H9 (cell line): ENCODE data around the gene CNOT6. TPM values are rescaled to one million over a fixed set of nuclear protein-coding genes. Genes with fewer than 3 reads are reported as not detected.

ENCODE experiments used
- DNase-seq: peaks from one replicate; pipeline ENCODE4 v3.0.0-alpha.2; 2017
- H2AFZ ChIP-seq: one replicate; pipeline ENCODE4 v1.6.1; 2013; ENCODE audit warnings: mild to moderate bottlenecking, low read length, control low read depth, moderate library complexity
- H2AK5ac ChIP-seq: 2 replicates; pipeline ENCODE4 v1.6.1; 2013; ENCODE audit warnings: low read length, control low read depth, mixed read lengths; ENCODE audit not compliant: insufficient read length
- H2BK120ac ChIP-seq: one replicate; pipeline ENCODE4 v1.6.1; 2013; ENCODE audit warnings: low read depth, mild to moderate bottlenecking, low read length, control low read depth, inconsistent platforms; ENCODE audit not compliant: poor library complexity, severe bottlenecking
- H2BK12ac ChIP-seq: 2 replicates; pipeline ENCODE4 v1.6.1; 2013; ENCODE audit warnings: low read length, control low read depth, mixed read lengths, low read depth; ENCODE audit not compliant: insufficient read length
- H2BK15ac ChIP-seq: 2 replicates; pipeline ENCODE4 v1.6.1; 2013; ENCODE audit warnings: low read depth, low read length, control low read depth
- H2BK20ac ChIP-seq: one replicate; pipeline ENCODE4 v1.6.1; 2013; ENCODE audit warnings: low read depth, mild to moderate bottlenecking, low read length, control low read depth, inconsistent platforms; ENCODE audit not compliant: poor library complexity, severe bottlenecking
- H2BK5ac ChIP-seq: 2 replicates; pipeline ENCODE4 v1.6.1; 2013; ENCODE audit warnings: low read length, control low read depth, mixed read lengths; ENCODE audit not compliant: insufficient read length
- H3K14ac ChIP-seq: 2 replicates; pipeline ENCODE4 v1.6.1; 2013; ENCODE audit warnings: low read length, control low read depth; ENCODE audit not compliant: insufficient read depth
- H3K18ac ChIP-seq: 2 replicates; pipeline ENCODE4 v1.6.1; 2013; ENCODE audit warnings: low read depth, mild to moderate bottlenecking, mixed read lengths, low read length, control low read depth; ENCODE audit not compliant: insufficient read length
- H3K23ac ChIP-seq: 2 replicates; pipeline ENCODE4 v1.6.1; 2013; ENCODE audit warnings: low read length, control low read depth, mixed read lengths, low read depth; ENCODE audit not compliant: insufficient read length
- H3K23me2 ChIP-seq: 2 replicates; pipeline ENCODE4 v1.6.1; 2013; ENCODE audit warnings: low read depth, mild to moderate bottlenecking, mixed read lengths, low read length, control low read depth; ENCODE audit not compliant: insufficient read length, poor library complexity, severe bottlenecking
- H3K27ac ChIP-seq: 2 replicates; pipeline ENCODE4 v1.5.1; 2013; ENCODE audit warnings: low read length, control low read depth, mixed read lengths, low read depth; ENCODE audit not compliant: insufficient read length
- H3K27me3 ChIP-seq: 2 replicates; pipeline ENCODE4 v1.6.1; 2013; ENCODE audit warnings: low read length, control low read depth, inconsistent platforms; ENCODE audit not compliant: insufficient read depth
- H3K4ac ChIP-seq: 2 replicates; pipeline ENCODE4 v1.6.1; 2013; ENCODE audit warnings: low read depth, mild to moderate bottlenecking, control low read depth, inconsistent platforms, low read length, moderate library complexity
- H3K4me1 ChIP-seq: 2 replicates; pipeline ENCODE4 v1.6.1; 2013; ENCODE audit warnings: low read length, control low read depth, inconsistent platforms; ENCODE audit not compliant: insufficient read depth
- H3K4me2 ChIP-seq: 2 replicates; pipeline ENCODE4 v1.6.1; 2013; ENCODE audit warnings: low read length, control low read depth, mixed read lengths; ENCODE audit not compliant: insufficient read length, insufficient read depth
- H3K56ac ChIP-seq: 2 replicates; pipeline ENCODE4 v1.6.1; 2013; ENCODE audit warnings: low read depth, mild to moderate bottlenecking, mixed read lengths, low read length, control low read depth; ENCODE audit not compliant: insufficient read length
- H3K79me1 ChIP-seq: 2 replicates; pipeline ENCODE4 v1.6.1; 2013; ENCODE audit warnings: low read depth, mild to moderate bottlenecking, moderate library complexity, low read length, control low read depth, inconsistent platforms; ENCODE audit not compliant: insufficient read depth, poor library complexity, severe bottlenecking
- H3K79me2 ChIP-seq: 2 replicates; pipeline ENCODE4 v1.6.1; 2013; ENCODE audit warnings: low read length, control low read depth, inconsistent platforms; ENCODE audit not compliant: insufficient read depth
- H3K9ac ChIP-seq: 2 replicates; pipeline ENCODE4 v1.6.1; 2013; ENCODE audit warnings: low read length, control low read depth, mixed read lengths; ENCODE audit not compliant: insufficient read length; ENCODE audit errors: extremely low read depth
- H3K9me3 ChIP-seq: one replicate; pipeline ENCODE4 v1.6.1; 2013; ENCODE audit warnings: low read depth, low read length, inconsistent platforms; ENCODE audit not compliant: control insufficient read depth
- H3T11ph ChIP-seq: one replicate; pipeline ENCODE4 v1.6.1; 2013; ENCODE audit warnings: mild to moderate bottlenecking, low read length, control low read depth, inconsistent platforms
- H4K20me1 ChIP-seq: one replicate; pipeline ENCODE4 v1.6.1; 2013; ENCODE audit not compliant: control insufficient read depth, insufficient read length, insufficient read depth
- H4K5ac ChIP-seq: 2 replicates; pipeline ENCODE4 v1.6.1; 2013; ENCODE audit warnings: low read depth, mild to moderate bottlenecking, mixed read lengths, low read length, control low read depth; ENCODE audit not compliant: insufficient read length
- H4K8ac ChIP-seq: replicated peaks from 2 replicates; pipeline ENCODE4 v1.6.1; 2013; ENCODE audit warnings: low read length, control low read depth, mixed read lengths, low read depth; ENCODE audit not compliant: insufficient read length
- H4K91ac ChIP-seq: 2 replicates; pipeline ENCODE4 v1.6.1; 2013; ENCODE audit warnings: low read depth, mild to moderate bottlenecking, moderate library complexity, mixed read lengths, low read length, control low read depth; ENCODE audit not compliant: insufficient read length
- H3K27ac Mint-ChIP-seq, 3 experiments: 2 replicates in 2 of 3; 3 replicates in 1 of 3; pipeline ENCODE4 v1.8.0; 2020 to 2021; ENCODE audit warnings: mixed read lengths in 3 of 3, mild to moderate bottlenecking in 1 of 3, moderate library complexity in 1 of 3
- H3K27me3 Mint-ChIP-seq: 2 replicates; pipeline ENCODE4 v1.8.0; 2021; ENCODE audit warnings: low read depth, mild to moderate bottlenecking, moderate library complexity, mixed read lengths
- H3K36me3 Mint-ChIP-seq, 3 experiments: 2 replicates in 2 of 3; 3 replicates in 1 of 3; pipeline ENCODE4 v1.8.0; 2020 to 2021; ENCODE audit warnings: low read depth in 3 of 3, mixed read lengths in 3 of 3; ENCODE audit not compliant: insufficient read depth in 1 of 3
- H3K4me1 Mint-ChIP-seq, 2 experiments: 2 replicates each; pipeline ENCODE4 v1.8.0; 2020; ENCODE audit warnings: mixed read lengths in 2 of 2
- H3K4me3 Mint-ChIP-seq, 2 experiments: 2 replicates in 1 of 2; 3 replicates in 1 of 2; pipeline ENCODE4 v1.8.0; 2020 to 2021; ENCODE audit warnings: mild to moderate bottlenecking in 2 of 2, mixed read lengths in 2 of 2, moderate library complexity in 1 of 2
- H3K9me3 Mint-ChIP-seq, 2 experiments: 2 replicates in 1 of 2; 3 replicates in 1 of 2; pipeline ENCODE4 v1.8.0; 2020; ENCODE audit warnings: mild to moderate bottlenecking in 2 of 2, mixed read lengths in 2 of 2, moderate library complexity in 1 of 2
- CTCF ChIP-seq: fragments of 200-600 bp; sonication (generic); conservative IDR thresholded peaks from 3 replicates; pipeline ENCODE4 v1.8.0; 2021; ENCODE audit warnings: antibody characterized with exemption, mild to moderate bottlenecking
- WGBS: extraction: QIAGEN DNeasy Blood & Tissue Kit; methylation state at CpG from one replicate; pipeline ENCODE4 v1.1.7; 2013; ENCODE audit warnings: missing lambda C conversion rate, low lambda C conversion rate, mixed read lengths; ENCODE audit not compliant: insufficient read length; ENCODE audit errors: extremely low coverage; 5-methylcytosine and 5-hydroxymethylcytosine counted together
- total RNA-seq: library from RNA; stranded (reverse); gene quantifications from 2 replicates; pipeline ENCODE4 v1.2.1, GENCODE V29; 2021

The CNOT6 gene
- total RNA-seq, 1 experiment from 2014 or later, result 45.0 TPM

GRCh38 chr5:180454752-180455151, 39.4 kb upstream of the CNOT6 start:
- Mint-ChIP-seq H3K9me3 (peaks cover 18 to 25% of the 10 kb centered on the region in 2 experiments), H3K4me3 (no peak overlapping the region), H3K36me3 (peaks cover 7 to 20% (median 7%) of the 10 kb centered on the region in 3 experiments), H3K27me3 (peaks cover 12% of the 10 kb centered on the region), H3K4me1 (no peaks in the 10 kb centered on the region), H3K27ac (no peak overlapping the region)
- H3K9ac ChIP-seq, result no peak overlapping the region
- no peak overlapping the region for H2BK120ac ChIP-seq
- no peaks in the 10 kb centered on the region for H3K9me3 ChIP-seq
- H2AK5ac ChIP-seq, result no peak overlapping the region
- H2BK20ac ChIP-seq, result no peak overlapping the region
- H3K4me1 ChIP-seq, result no peaks in the 10 kb centered on the region
- no peak overlapping the region for H3K18ac ChIP-seq
- no peak overlapping the region for H3K27ac ChIP-seq
- WGBS, result no CpG with 5 or more reads among the region's 2 CpGs
- no peak overlapping the region for H2BK12ac ChIP-seq
- H3K23me2 ChIP-seq, result no peaks in the 10 kb centered on the region
- no peak overlapping the region for H4K91ac ChIP-seq
- no peak overlapping the region for H2BK15ac ChIP-seq
- no peak overlapping the region for H3K56ac ChIP-seq
- H4K20me1 ChIP-seq, result no peaks in the 10 kb centered on the region
- DNase-seq, result no peak
- no peak overlapping the region for H2AFZ ChIP-seq
- H3T11ph ChIP-seq, result no peak overlapping the region
- H3K4ac ChIP-seq, result no peak overlapping the region
- TF ChIP-seq CTCF, result no peak
- H3K14ac ChIP-seq, result no peak overlapping the region
- H3K79me2 ChIP-seq, result no peaks in the 10 kb centered on the region
- H4K8ac ChIP-seq, result no peak overlapping the region
- no peak overlapping the region for H2BK5ac ChIP-seq
- no peak overlapping the region for H3K4me2 ChIP-seq
- H3K27me3 ChIP-seq, result no peaks in the 10 kb centered on the region
- H3K23ac ChIP-seq, result no peak overlapping the region
- no peaks in the 10 kb centered on the region for H3K79me1 ChIP-seq
- no peak overlapping the region for H4K5ac ChIP-seq
